ENCODE measurements around the gene CHST9. TPM values are rescaled to one million over a fixed set of nuclear protein-coding genes. Genes with fewer than 3 reads are reported as not detected.

Gene CHST9
- total and polyA plus RNA-seq, 12 donors, result 0.22 to 11.8 (median 4.0) TPM

- H3K9me3 ChIP-seq, result peaks cover 0 to 18% (median 0%) of the 10 kb centered on the region in 11 donors
- intact Hi-C loops (cut with DNase I), result loop anchor here in 1 of 10 donors (10.0 kb wide), 1 partner anchor 55 kb away; the partner anchor contains the start of gene AQP4
- H3K27ac ChIP-seq, result no peak overlapping the region
- DNase-seq (peak in 1 of 2 donors; percentile 16), ATAC-seq (peak in 6 of 8 donors; percentile 20 to 60 (median 52))
- 17 to 22% methylated on average over 1 of the region's 1 CpG for WGBS, 2 donors
- no peak for TF ChIP-seq CTCF (IDR thresholded peaks at IDR 0.05)
- no peaks in the 10 kb centered on the region for H3K27me3 ChIP-seq
- no peaks in the 10 kb centered on the region for H3K36me3 ChIP-seq
- H3K4me1 ChIP-seq, result peaks cover 0 to 19% (median 7%) of the 10 kb centered on the region in 9 donors
- H3K4me3 ChIP-seq, result no peak overlapping the region
Measured at GRCh38 chr18:26919627-26920026, 265.5 kb downstream of the CHST9 start.

GRCh38 chr18:26919201-26919600 lies 265.9 kb downstream of the CHST9 start:
- ATAC-seq (no peak), DNase-seq (no peak)
- Histone ChIP-seq H3K27ac (no peak overlapping the region), H3K27me3 (no peaks in the 10 kb centered on the region), H3K4me1 (peaks cover 0 to 19% (median 7%) of the 10 kb centered on the region in 9 donors), H3K36me3 (no peaks in the 10 kb centered on the region), H3K9me3 (peaks cover 0 to 18% (median 0%) of the 10 kb centered on the region in 11 donors), H3K4me3 (no peak overlapping the region)
- intact Hi-C loops (cut with DNase I), result loop anchor here in 1 of 10 donors (10.0 kb wide), 1 partner anchor 54 kb away; the partner anchor contains the start of gene AQP4
- TF ChIP-seq CTCF (IDR thresholded peaks at IDR 0.05), result no peak
- 38 to 44% methylated on average over 2 of the region's 2 CpGs for WGBS, 2 donors

GRCh38 chr18:26911840-26912239 lies 273.3 kb downstream of the CHST9 start:
- no peak for ATAC-seq
- H3K4me3 ChIP-seq, result no peak overlapping the region
- no peaks in the 10 kb centered on the region for H3K9me3 ChIP-seq
- 53 to 61% methylated on average over 4 of the region's 4 CpGs for WGBS, 2 donors
- DNase-seq, result no peak
- intact Hi-C loops (cut with DNase I), result loop anchor here in 1 of 10 donors (10.0 kb wide), 1 partner anchor 47 kb away; the partner anchor contains the start of gene AQP4
- no peak overlapping the region for H3K27ac ChIP-seq
- peaks cover 0 to 7% (median 4%) of the 10 kb centered on the region in 9 donors for H3K4me1 ChIP-seq
- no peaks in the 10 kb centered on the region for H3K27me3 ChIP-seq
- H3K36me3 ChIP-seq, result no peaks in the 10 kb centered on the region
- TF ChIP-seq CTCF (IDR thresholded peaks at IDR 0.05), result no peak

- Histone ChIP-seq H3K27ac (no peak overlapping the region), H3K4me1 (peaks cover 0 to 7% (median 4%) of the 10 kb centered on the region in 9 donors), H3K9me3 (no peaks in the 10 kb centered on the region), H3K36me3 (no peaks in the 10 kb centered on the region), H3K4me3 (no peak overlapping the region), H3K27me3 (no peaks in the 10 kb centered on the region)
- peak in 4 of 8 donors; percentile 50 to 93 (median 81) for ATAC-seq
- 32 to 39% methylated on average over 5 of the region's 5 CpGs for WGBS, 2 donors
- no peak for TF ChIP-seq CTCF (IDR thresholded peaks at IDR 0.05)
- intact Hi-C loops (cut with DNase I), result loop anchor here in 1 of 10 donors (10.0 kb wide), 1 partner anchor 45 kb away; the partner anchor contains the start of gene AQP4
- DNase-seq, result peak in 1 of 2 donors; percentile 7
Measured at GRCh38 chr18:26909599-26910290, 275.4 kb downstream of the CHST9 start.
